Measurements from ENCODE around the gene PROK2.

Gene PROK2

DNA sequence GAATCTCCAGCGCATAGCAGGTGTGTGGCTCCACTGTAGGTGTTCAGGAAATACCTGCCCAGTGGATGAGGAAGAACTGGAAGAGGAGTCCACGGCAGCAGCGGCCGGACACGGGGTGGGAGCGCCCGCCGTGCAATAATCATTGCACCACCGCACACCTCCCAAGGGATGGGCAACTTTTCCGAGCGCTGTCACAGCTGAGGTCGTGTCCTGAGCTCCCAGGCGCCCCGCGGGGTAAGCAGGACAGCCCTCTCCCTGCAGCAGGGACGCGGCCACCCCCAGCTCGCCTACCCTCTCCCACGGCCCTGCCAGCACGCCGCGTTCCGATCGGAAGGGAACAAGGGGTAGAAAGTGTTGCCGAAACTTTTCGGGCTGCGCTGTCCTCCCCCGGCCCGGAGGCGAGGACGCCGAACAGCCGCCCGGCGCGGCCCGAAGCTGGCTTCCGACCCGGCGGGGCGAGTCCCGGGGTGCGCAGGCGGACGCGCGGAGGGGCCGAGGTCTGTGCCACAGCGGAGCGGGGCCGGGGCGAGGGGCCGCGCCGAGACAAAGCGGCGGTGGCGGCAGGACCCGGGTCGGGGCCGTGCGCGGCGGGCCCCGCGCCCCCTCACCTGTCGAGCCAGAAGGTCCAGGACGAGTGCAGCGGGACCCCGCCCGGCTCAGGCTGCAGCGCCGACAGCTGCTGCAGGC is 60.2 kb downstream of the PROK2 start:
- no peaks in the 10 kb centered on the region for H3K36me3 ChIP-seq (ENCODE audit: control insufficient read depth in 1 of 2, insufficient read depth in 2 of 2, low read length in 2 of 2)
- peaks cover 13 to 15% of the 10 kb centered on the region in 2 donors for H3K4me1 ChIP-seq (ENCODE audit: control insufficient read depth in 1 of 2, insufficient read depth in 2 of 2, low read length in 2 of 2)
- no peaks in the 10 kb centered on the region for H3K9me3 ChIP-seq (ENCODE audit: control insufficient read depth in 1 of 2, low read length in 2 of 2)
- peak overlapping the region; percentile 73 to 88 for H3K9ac ChIP-seq (ENCODE audit: low read depth in 1 of 2, low read length in 2 of 2)
- H3K27me3 ChIP-seq (ENCODE audit: control insufficient read depth in 1 of 2, insufficient read depth in 2 of 2, low read length in 2 of 2), result no peaks in the 10 kb centered on the region
- no peak overlapping the region for H3K27ac ChIP-seq (ENCODE audit: low read depth, low read length)
- peak overlapping the region; percentile 79 to 91 for H3K4me3 ChIP-seq (ENCODE audit: low read depth in 1 of 2, low read length in 2 of 2)

DNA sequence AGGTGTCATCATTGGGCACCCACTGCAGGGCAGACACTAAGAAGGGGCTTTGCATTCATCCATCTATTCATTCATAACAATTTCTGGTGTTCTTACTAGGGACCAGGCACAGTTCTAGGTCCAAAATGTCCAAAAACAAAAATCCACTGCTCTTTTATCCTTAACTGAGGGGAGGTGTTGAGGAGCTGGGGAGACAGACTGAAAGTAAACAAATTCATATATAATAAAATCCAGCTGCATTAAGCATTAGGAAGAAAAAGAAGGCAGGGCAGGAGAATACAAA is 60.8 kb downstream of the PROK2 start:
- Histone ChIP-seq H3K36me3 (ENCODE audit: control insufficient read depth in 1 of 2, insufficient read depth in 2 of 2, low read length in 2 of 2) (no peaks in the 10 kb centered on the region), H3K27me3 (ENCODE audit: control insufficient read depth in 1 of 2, insufficient read depth in 2 of 2, low read length in 2 of 2) (no peaks in the 10 kb centered on the region), H3K27ac (ENCODE audit: low read depth, low read length) (no peak overlapping the region), H3K4me1 (ENCODE audit: control insufficient read depth in 1 of 2, insufficient read depth in 2 of 2, low read length in 2 of 2) (peaks cover 10 to 13% of the 10 kb centered on the region in 2 donors), H3K4me3 (ENCODE audit: low read depth in 1 of 2, low read length in 2 of 2) (peak overlapping the region; percentile 79 to 91), H3K9ac (ENCODE audit: low read depth in 1 of 2, low read length in 2 of 2) (peak overlapping the region; percentile 73 to 88), H3K9me3 (ENCODE audit: control insufficient read depth in 1 of 2, low read length in 2 of 2) (no peaks in the 10 kb centered on the region)

DNA sequence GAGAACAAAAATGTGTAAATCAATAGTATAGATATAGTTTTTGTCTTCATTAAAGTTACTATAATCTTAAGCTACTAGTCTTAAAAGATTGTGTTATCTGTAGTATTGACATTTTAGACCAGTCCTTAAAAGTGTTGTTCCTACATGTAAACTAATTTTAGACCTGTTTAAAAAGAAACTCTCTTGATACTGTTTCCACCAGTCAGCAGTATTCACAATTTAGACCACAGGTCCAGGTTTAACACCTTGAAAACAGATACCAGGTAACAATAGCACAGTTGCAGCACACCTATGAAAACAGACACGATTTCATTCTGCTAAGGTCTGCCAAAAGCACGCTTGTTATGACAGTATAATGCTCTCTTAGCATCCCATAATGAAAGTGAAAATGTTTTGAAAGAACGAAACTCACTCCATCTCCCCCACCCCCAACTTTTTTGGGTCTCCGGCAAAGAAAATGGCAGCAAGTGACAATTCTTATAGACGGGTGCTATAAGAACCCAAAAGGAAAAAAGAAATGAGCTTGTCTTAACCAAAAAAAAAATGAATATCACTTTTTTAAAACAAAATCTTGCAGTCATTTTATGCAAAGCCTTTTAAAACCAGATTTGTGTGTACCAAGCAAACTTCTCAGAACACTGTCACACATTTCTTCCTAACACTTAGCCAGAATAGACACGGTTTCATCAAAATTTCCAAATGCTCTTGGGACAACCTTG is 61.3 kb downstream of the PROK2 start:
- H3K27ac ChIP-seq (ENCODE audit: low read depth, low read length), result no peak overlapping the region
- peak overlapping the region; percentile 79 to 91 for H3K4me3 ChIP-seq (ENCODE audit: low read depth in 1 of 2, low read length in 2 of 2)

DNA sequence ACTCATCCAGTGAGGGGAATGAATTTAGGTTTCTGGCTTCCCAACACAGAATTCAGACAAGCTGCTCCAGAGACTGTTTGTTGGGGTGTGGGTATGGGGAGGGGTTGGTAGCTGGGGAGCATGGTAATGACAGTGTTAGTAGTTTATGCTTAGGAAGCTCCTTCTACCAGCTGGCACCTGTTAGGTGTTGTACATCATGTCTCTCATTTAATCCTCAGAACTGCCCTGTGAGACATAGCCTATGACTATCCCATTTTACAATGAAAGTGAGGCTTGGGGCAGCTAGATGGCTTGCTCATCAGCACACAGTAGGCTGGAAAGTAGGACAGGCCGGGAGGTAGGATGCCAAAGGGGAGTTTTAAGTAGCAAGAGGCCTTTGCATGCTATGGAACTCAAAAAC is 62.3 kb downstream of the PROK2 start:
- peaks cover 10 to 13% of the 10 kb centered on the region in 2 donors for H3K4me1 ChIP-seq (ENCODE audit: control insufficient read depth in 1 of 2, insufficient read depth in 2 of 2, low read length in 2 of 2)
- no peaks in the 10 kb centered on the region for H3K9me3 ChIP-seq (ENCODE audit: control insufficient read depth in 1 of 2, low read length in 2 of 2)
- H3K27me3 ChIP-seq (ENCODE audit: control insufficient read depth in 1 of 2, insufficient read depth in 2 of 2, low read length in 2 of 2), result no peaks in the 10 kb centered on the region
- peak overlapping the region in 1 of 2 donors; percentile 7 for H3K9ac ChIP-seq (ENCODE audit: low read depth in 1 of 2, low read length in 2 of 2)
- H3K4me3 ChIP-seq (ENCODE audit: low read depth in 1 of 2, low read length in 2 of 2), result no peak overlapping the region
- no peaks in the 10 kb centered on the region for H3K36me3 ChIP-seq (ENCODE audit: control insufficient read depth in 1 of 2, insufficient read depth in 2 of 2, low read length in 2 of 2)
- H3K27ac ChIP-seq (ENCODE audit: low read depth, low read length), result no peak overlapping the region

More for the DNA sequence above, 61.3 kb downstream of the PROK2 start:
- Histone ChIP-seq H3K27me3 (ENCODE audit: control insufficient read depth in 1 of 2, insufficient read depth in 2 of 2, low read length in 2 of 2) (no peaks in the 10 kb centered on the region), H3K9me3 (ENCODE audit: control insufficient read depth in 1 of 2, low read length in 2 of 2) (no peaks in the 10 kb centered on the region), H3K4me1 (ENCODE audit: control insufficient read depth in 1 of 2, insufficient read depth in 2 of 2, low read length in 2 of 2) (peaks cover 10 to 13% of the 10 kb centered on the region in 2 donors), H3K9ac (ENCODE audit: low read depth in 1 of 2, low read length in 2 of 2) (peak overlapping the region; percentile 73 to 88), H3K36me3 (ENCODE audit: control insufficient read depth in 1 of 2, insufficient read depth in 2 of 2, low read length in 2 of 2) (no peaks in the 10 kb centered on the region)

All from duodenal mucosa (tissue), 2 donors.